Prostate gland (tissue), 2 donors: ENCODE measurements around the gene PSMB2. TPM values are rescaled to one million over a fixed set of nuclear protein-coding genes. Genes with fewer than 3 reads are reported as not detected.
"Not testable (repeated sequence)": the region's sequence is repeated elsewhere in the genome, so short reads cannot be mapped to it uniquely, and the experiment has no call there.

ENCODE experiments used
- DNase-seq: peaks from one replicate; pipeline ENCODE4 v3.0.0-alpha.2; 2019; ENCODE audit warnings: low spot score
- H3K27ac ChIP-seq, 2 donors: fragments of 200-600 bp; sonication (generic); 2 replicates each; pipeline ENCODE4 v1.5.1; 2017 to 2019
- H3K27me3 ChIP-seq: fragments of 200-600 bp; sonication (generic); replicated peaks from 2 replicates; pipeline ENCODE4 v1.5.1; 2019; ENCODE audit not compliant: insufficient read depth
- H3K36me3 ChIP-seq, 2 donors: fragments of 200-600 bp; sonication (generic); 1 replicate in 1 of 2; 2 replicates in 1 of 2; pipeline versions ENCODE4 v1.5.1 to v1.8.1; 2017 to 2019
- H3K4me1 ChIP-seq: fragments of 200-600 bp; sonication (generic); replicated peaks from 2 replicates; pipeline ENCODE4 v1.5.1; 2019
- H3K4me3 ChIP-seq, 2 donors: fragments of 200-600 bp; sonication (generic); 2 replicates each; pipeline ENCODE4 v1.5.1; 2017 to 2019
- H3K9me3 ChIP-seq: fragments of 200-600 bp; sonication (generic); 2 replicates; pipeline ENCODE4 v1.5.1; 2017
- CTCF ChIP-seq, 4 experiments: fragments of 200-600 bp in 2 of 4; fragments of 450-650 bp in 2 of 4; sonication (generic) in 2 of 4; IDR thresholded peaks; 1 replicate in 3 of 4; 2 replicates in 1 of 4; pipeline ENCODE4 v1.5.1; 2016 to 2019; ENCODE audit warnings: antibody characterized with exemption in 4 of 4, mild to moderate bottlenecking in 2 of 4, moderate library complexity in 2 of 4
- POLR2A ChIP-seq: fragments of 450-650 bp; IDR thresholded peaks from one replicate; pipeline ENCODE4 v1.6.1; 2016; ENCODE audit warnings: antibody characterized with exemption, mild to moderate bottlenecking
- POLR2AphosphoS5 ChIP-seq: sonication (generic); formaldehyde crosslinking; IDR thresholded peaks from one replicate; pipeline ENCODE4 v1.6.1; 2017; ENCODE audit warnings: antibody characterized with exemption
- WGBS: methylation state at CpG from one replicate; pipeline ENCODE4 v1.1.5; 2018; 5-methylcytosine and 5-hydroxymethylcytosine counted together
- intact Hi-C: fragments of 100-400 bp; cut with DNase I; formaldehyde crosslinking; loops from one replicate; pipeline ENCODE4 v1.14.2; 2022
- total RNA-seq, 2 donors: library from RNA; depleted of rRNA; stranded (reverse); fragments of >200 nt; gene quantifications; one replicate each; pipeline ENCODE4 v1.1.0, GENCODE V29; 2016

PSMB2 gene
- total RNA-seq, 2 donors from 2014 or later, result 53.6 to 64.8 TPM

- no peak for TF ChIP-seq POLR2AphosphoS5
- no peak for TF ChIP-seq POLR2A
- TF ChIP-seq CTCF (IDR thresholded peaks at IDR 0.05), result no peak
- H3K4me3 ChIP-seq, result no peak overlapping the region
- no peaks in the 10 kb centered on the region for H3K27me3 ChIP-seq
- H3K27ac ChIP-seq, result no peak overlapping the region
- no peak for DNase-seq
- H3K4me1 ChIP-seq, result no peaks in the 10 kb centered on the region
- 75% methylated on average over 17 of the region's 21 CpGs for WGBS
- no peaks in the 10 kb centered on the region for H3K9me3 ChIP-seq
- no peaks in the 10 kb centered on the region for H3K36me3 ChIP-seq
- intact Hi-C loops, result no loop called here
Measured at GRCh38 chr1:35588197-35588910, 53.0 kb downstream of the PSMB2 start.

- intact Hi-C loops, result no loop called here
- TF ChIP-seq CTCF (IDR thresholded peaks at IDR 0.05) (no peak), POLR2AphosphoS5 (no peak), POLR2A (no peak)
- DNase-seq, result no peak
- Histone ChIP-seq H3K36me3 (no peaks in the 10 kb centered on the region), H3K4me1 (no peaks in the 10 kb centered on the region), H3K9me3 (no peaks in the 10 kb centered on the region), H3K27me3 (no peaks in the 10 kb centered on the region), H3K27ac (no peak overlapping the region), H3K4me3 (no peak overlapping the region)
- WGBS, result 82% methylated on average over 6 of the region's 6 CpGs
Measured at GRCh38 chr1:35587736-35588135, 53.6 kb downstream of the PSMB2 start.

GRCh38 chr1:35586808-35587207 lies 54.5 kb downstream of the PSMB2 start:
- 90% methylated on average over 7 of the region's 7 CpGs for WGBS
- Histone ChIP-seq H3K36me3 (no peaks in the 10 kb centered on the region), H3K4me3 (no peak overlapping the region), H3K4me1 (no peaks in the 10 kb centered on the region), H3K9me3 (no peaks in the 10 kb centered on the region), H3K27ac (no peak overlapping the region), H3K27me3 (no peaks in the 10 kb centered on the region)
- DNase-seq, result no peak
- TF ChIP-seq POLR2AphosphoS5, result no peak
- TF ChIP-seq POLR2A, result no peak
- TF ChIP-seq CTCF (IDR thresholded peaks at IDR 0.05), result no peak
- intact Hi-C loops, result no loop called here

GRCh38 chr1:35585805-35586204 lies 55.5 kb downstream of the PSMB2 start:
- DNase-seq, H3K4me3 ChIP-seq, intact Hi-C loops, H3K9me3 ChIP-seq, H3K27ac ChIP-seq, H3K4me1 ChIP-seq, H3K27me3 ChIP-seq, H3K36me3 ChIP-seq: not testable (repeated sequence)
- WGBS, result 100% methylated on average over 1 of the region's 1 CpG

- Histone ChIP-seq H3K27me3 (no peaks in the 10 kb centered on the region), H3K4me1 (no peaks in the 10 kb centered on the region), H3K27ac (no peak overlapping the region), H3K4me3 (no peak overlapping the region), H3K36me3 (no peaks in the 10 kb centered on the region), H3K9me3 (no peaks in the 10 kb centered on the region)
- intact Hi-C loops, result no loop called here
- TF ChIP-seq POLR2A (no peak), POLR2AphosphoS5 (no peak), CTCF (IDR thresholded peaks at IDR 0.05) (no peak)
- WGBS, result 93% methylated on average over 3 of the region's 3 CpGs
- no peak for DNase-seq
Measured at GRCh38 chr1:35585281-35585680, 56.0 kb downstream of the PSMB2 start.

- H3K27ac ChIP-seq, H3K4me3 ChIP-seq, DNase-seq, H3K4me1 ChIP-seq, H3K9me3 ChIP-seq, intact Hi-C loops, H3K27me3 ChIP-seq, H3K36me3 ChIP-seq: not testable (repeated sequence)
- 97% methylated on average over 9 of the region's 9 CpGs for WGBS
Measured at GRCh38 chr1:35581621-35582020, 59.7 kb downstream of the PSMB2 start.
